RWPE2 (cell line): ENCODE results near the gene SDC3.
"Not testable (repeated sequence)": the region's sequence is repeated elsewhere in the genome, so short reads cannot be mapped to it uniquely, and the experiment has no call there.

Experiments
- ATAC-seq: fragments of 200-7000 bp; cut with Tn5 transposase; 3 replicates; pipeline ENCODE4 v1.9.1; 2021; ENCODE audit warnings: low read depth
- DNase-seq: peaks from one replicate; pipeline ENCODE4 v3.0.0-alpha.2; 2020; ENCODE audit warnings: low spot score
- H3K27ac ChIP-seq: fragments of 450-650 bp; 2 replicates; pipeline ENCODE4 v1.5.1; 2017; ENCODE audit warnings: mild to moderate bottlenecking; ENCODE audit not compliant: poor library complexity, severe bottlenecking
- H3K27me3 ChIP-seq: fragments of 250-450 bp; sonication (Bioruptor Pico); 2 replicates; pipeline ENCODE4 v1.5.1; 2021; ENCODE audit warnings: mild to moderate bottlenecking, moderate library complexity; ENCODE audit not compliant: insufficient read depth, poor library complexity, severe bottlenecking
- H3K36me3 ChIP-seq: fragments of 250-450 bp; sonication (Bioruptor Pico); 2 replicates; pipeline ENCODE4 v1.5.1; 2020; ENCODE audit warnings: low read depth, mild to moderate bottlenecking, moderate library complexity
- H3K4me1 ChIP-seq: fragments of 250-450 bp; sonication (Bioruptor Pico); 2 replicates; pipeline ENCODE4 v1.5.1; 2021; ENCODE audit warnings: mild to moderate bottlenecking, moderate library complexity; ENCODE audit not compliant: insufficient read depth, poor library complexity, severe bottlenecking
- H3K4me3 ChIP-seq: fragments of 250-450 bp; sonication (Bioruptor Pico); 2 replicates; pipeline ENCODE4 v1.5.1; 2021; ENCODE audit warnings: mild to moderate bottlenecking, moderate library complexity; ENCODE audit not compliant: severe bottlenecking
- H3K9me3 ChIP-seq: fragments of 250-450 bp; sonication (Bioruptor Pico); 2 replicates; pipeline ENCODE4 v1.5.1; 2021; ENCODE audit warnings: mild to moderate bottlenecking, moderate library complexity; ENCODE audit not compliant: severe bottlenecking
- CTCF ChIP-seq: fragments of 450-650 bp; IDR thresholded peaks from one replicate; pipeline ENCODE4 v1.5.1; 2017; ENCODE audit warnings: mild to moderate bottlenecking, moderate library complexity; ENCODE audit not compliant: poor library complexity, severe bottlenecking

Gene SDC3

GRCh38 chr1:30870035-30870434, 38.5 kb downstream of the SDC3 start:
- no peaks in the 10 kb centered on the region for H3K9me3 ChIP-seq
- H3K4me1 ChIP-seq: no peaks in the 10 kb centered on the region
- DNase-seq (no peak), ATAC-seq (no peak)
- TF ChIP-seq CTCF: no peak
- peaks cover 13% of the 10 kb centered on the region for H3K36me3 ChIP-seq
- no peaks in the 10 kb centered on the region for H3K27me3 ChIP-seq
- no peak overlapping the region for H3K4me3 ChIP-seq
- no peak overlapping the region for H3K27ac ChIP-seq

GRCh38 chr1:30868833-30869435, 39.6 kb downstream of the SDC3 start:
- H3K36me3 ChIP-seq: peaks cover 13% of the 10 kb centered on the region
- no peak for ATAC-seq
- no peak for DNase-seq
- no peaks in the 10 kb centered on the region for H3K4me1 ChIP-seq
- no peaks in the 10 kb centered on the region for H3K27me3 ChIP-seq
- no peak overlapping the region for H3K4me3 ChIP-seq
- no peak for TF ChIP-seq CTCF
- H3K9me3 ChIP-seq: no peaks in the 10 kb centered on the region
- H3K27ac ChIP-seq: no peak overlapping the region

- H3K27me3 ChIP-seq, H3K9me3 ChIP-seq, H3K4me1 ChIP-seq, ATAC-seq, H3K27ac ChIP-seq, DNase-seq, H3K4me3 ChIP-seq: not testable (repeated sequence)
- H3K36me3 ChIP-seq: peaks cover 11% of the 10 kb centered on the region
Measured at GRCh38 chr1:30868057-30868456, 40.5 kb downstream of the SDC3 start.

GRCh38 chr1:30867537-30867936, 41.0 kb downstream of the SDC3 start:
- Histone ChIP-seq H3K27me3 (no peaks in the 10 kb centered on the region), H3K27ac (no peak overlapping the region), H3K9me3 (no peaks in the 10 kb centered on the region), H3K36me3 (peaks cover 6% of the 10 kb centered on the region), H3K4me1 (no peaks in the 10 kb centered on the region), H3K4me3 (no peak overlapping the region)
- DNase-seq (no peak), ATAC-seq (no peak)
- no peak for TF ChIP-seq CTCF

- no peaks in the 10 kb centered on the region for H3K36me3 ChIP-seq
- no peak overlapping the region for H3K27ac ChIP-seq
- DNase-seq (no peak), ATAC-seq (no peak)
- H3K27me3 ChIP-seq: no peaks in the 10 kb centered on the region
- no peaks in the 10 kb centered on the region for H3K4me1 ChIP-seq
- H3K9me3 ChIP-seq: no peaks in the 10 kb centered on the region
- no peak overlapping the region for H3K4me3 ChIP-seq
- TF ChIP-seq CTCF: no peak
Measured at GRCh38 chr1:30866594-30866993, 42.0 kb downstream of the SDC3 start.
